GM19463 (cell line): ENCODE data around the gene NAB1.

Source experiments
- ATAC-seq: cut with Tn5 transposase; IDR thresholded peaks from one replicate; pipeline ENCODE4 v1.9.1; 2021; ENCODE audit warnings: mild to moderate bottlenecking, moderate library complexity; ENCODE audit not compliant: unreplicated experiment

NAB1 gene

DNA sequence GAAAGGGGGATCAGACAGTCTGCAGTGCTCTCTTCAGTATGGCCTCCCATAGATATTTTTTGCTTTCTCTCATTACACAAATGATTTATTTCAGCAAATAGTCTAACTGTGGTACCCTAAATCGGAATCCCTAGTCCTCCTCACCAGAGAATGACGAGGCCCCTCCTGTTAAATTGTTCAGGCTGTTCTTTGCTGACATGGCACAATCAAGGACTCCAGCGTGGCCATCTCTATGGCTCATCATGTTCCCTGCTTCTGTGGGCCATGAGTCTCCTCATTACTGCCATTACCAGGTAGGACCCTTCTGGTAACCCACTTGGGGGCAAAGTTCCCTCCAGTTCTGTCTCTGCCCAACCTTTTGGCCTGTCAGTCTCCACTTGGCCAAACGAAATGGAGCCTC lies 62.2 kb downstream of the NAB1 start:
- no peak for ATAC-seq

DNA sequence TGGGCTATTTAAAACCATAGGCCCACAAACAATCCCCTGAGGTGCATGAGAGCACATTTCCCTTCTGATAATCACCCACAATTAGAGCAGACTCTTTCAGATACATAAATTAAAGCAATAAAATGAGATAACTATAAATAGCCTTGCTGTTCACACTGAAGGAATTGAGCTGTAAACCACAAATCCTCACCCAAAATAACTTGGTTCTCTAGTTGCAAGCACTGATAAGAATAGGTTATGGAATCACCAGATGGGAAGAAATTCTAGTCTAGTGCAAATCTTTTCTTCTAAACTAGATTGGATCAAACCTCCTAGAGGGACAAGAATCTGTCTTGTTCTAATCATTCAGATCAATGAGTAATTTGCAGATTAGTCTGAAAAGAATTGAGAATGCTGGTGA lies 64.6 kb downstream of the NAB1 start:
- no peak for ATAC-seq

DNA sequence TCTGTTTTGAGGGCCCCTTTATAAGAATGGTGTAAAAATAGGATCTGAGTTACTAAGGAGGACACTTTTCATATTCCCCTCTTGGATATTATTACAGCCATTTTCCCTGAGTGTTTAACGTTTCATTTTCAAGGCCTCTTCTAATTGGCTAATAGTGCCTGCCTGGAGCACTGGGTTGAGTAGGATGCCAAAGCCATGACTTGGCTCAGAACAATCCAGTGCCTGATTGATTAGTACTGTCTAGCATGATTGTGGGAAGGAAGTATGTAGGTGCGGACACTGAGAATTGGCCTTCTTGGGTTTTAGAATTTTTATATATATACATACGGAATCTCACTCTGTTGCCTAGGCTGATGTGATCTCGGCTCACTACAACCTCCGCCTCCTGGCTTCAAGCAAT lies 66.1 kb downstream of the NAB1 start:
- no peak for ATAC-seq

DNA sequence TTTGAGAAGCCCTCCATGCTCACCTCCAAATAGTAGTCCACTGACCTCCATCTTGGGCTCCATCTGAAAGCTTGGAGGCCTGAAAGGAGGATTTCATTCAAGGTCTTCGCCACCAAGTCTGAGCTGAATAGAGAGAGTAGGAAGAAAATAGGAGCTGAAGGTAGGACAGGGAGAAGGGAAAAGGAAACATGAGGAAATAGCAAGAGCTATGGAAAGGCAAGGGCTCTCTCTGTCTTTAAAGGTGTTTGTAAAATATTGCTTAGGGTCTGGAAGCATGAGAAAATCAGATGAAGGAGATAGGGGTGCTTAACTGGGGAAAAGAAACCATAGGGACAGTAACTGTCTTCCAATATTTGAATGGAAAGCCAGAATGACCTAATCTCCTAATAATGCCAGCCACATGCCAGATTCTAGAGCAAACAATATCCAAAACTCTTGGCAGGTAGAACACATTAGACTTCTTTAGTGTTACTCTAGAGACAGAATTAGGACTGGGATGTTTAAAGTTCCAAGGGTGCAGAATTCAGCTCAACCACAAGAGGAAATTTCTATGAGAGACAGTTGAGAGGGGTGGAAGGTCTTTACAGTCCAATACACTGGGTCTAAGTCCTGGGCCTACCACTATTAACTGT lies 67.4 kb downstream of the NAB1 start:
- no peak for ATAC-seq

DNA sequence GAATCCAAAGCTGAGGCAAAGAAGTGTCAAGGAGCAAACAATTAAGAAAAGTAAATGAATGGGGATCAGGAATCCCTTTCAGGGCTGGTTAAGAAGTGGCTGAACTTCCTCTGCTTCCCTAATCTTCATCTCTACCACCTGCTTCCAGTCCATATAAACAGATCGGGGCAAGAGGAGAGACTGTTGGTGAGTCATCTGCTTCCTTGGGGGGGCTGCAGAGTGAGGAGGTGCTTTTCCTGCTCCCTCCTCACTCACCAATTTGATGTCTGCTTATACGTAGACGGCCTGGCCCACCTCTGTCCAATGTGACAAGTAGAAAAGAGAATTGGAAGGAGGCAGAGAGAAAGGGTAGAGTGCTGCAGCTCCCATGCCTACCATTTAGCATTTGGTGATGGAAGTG lies 68.4 kb downstream of the NAB1 start:
- no peak for ATAC-seq

DNA sequence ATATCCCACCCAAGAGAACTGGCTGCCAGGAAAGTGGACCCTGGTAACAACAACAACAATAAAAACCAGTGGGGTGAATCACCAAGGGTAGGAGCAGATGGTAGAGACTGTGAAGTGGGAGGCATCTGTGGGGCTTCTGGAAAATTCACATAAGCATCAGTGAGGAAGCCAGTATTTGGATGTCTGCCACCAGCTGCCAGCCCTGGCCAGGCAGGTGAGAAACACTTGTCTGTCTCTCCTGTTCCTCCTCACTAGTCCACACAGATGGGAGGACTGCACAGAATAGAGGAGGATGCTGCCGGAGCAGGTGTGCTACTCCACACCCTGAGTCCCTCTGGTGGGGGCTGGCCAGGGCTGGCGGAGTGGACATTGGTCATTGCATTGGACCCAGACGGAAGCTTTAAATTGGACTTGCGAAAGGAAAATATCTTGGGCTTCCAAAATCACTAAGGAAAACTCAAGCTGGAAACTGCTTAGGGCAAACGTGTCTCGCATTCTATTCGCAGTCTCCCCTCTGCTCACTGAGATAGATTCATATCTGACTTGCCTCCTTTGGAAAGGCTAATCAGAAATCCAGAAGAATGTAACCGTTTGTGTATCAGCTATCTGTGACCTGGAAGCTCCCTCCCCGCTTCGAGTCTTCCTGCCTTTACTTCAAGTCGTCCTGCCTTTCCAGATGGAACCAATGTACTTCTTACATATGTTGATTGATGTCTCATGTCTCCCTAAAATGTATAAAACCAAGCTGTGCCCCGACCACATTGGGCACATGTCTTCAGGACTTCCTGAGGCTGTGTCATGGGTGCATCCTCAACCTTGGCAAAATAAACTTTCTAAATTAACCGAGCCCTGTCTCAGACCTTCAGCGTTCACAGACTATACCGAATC lies 69.1 kb downstream of the NAB1 start:
- no peak for ATAC-seq

DNA sequence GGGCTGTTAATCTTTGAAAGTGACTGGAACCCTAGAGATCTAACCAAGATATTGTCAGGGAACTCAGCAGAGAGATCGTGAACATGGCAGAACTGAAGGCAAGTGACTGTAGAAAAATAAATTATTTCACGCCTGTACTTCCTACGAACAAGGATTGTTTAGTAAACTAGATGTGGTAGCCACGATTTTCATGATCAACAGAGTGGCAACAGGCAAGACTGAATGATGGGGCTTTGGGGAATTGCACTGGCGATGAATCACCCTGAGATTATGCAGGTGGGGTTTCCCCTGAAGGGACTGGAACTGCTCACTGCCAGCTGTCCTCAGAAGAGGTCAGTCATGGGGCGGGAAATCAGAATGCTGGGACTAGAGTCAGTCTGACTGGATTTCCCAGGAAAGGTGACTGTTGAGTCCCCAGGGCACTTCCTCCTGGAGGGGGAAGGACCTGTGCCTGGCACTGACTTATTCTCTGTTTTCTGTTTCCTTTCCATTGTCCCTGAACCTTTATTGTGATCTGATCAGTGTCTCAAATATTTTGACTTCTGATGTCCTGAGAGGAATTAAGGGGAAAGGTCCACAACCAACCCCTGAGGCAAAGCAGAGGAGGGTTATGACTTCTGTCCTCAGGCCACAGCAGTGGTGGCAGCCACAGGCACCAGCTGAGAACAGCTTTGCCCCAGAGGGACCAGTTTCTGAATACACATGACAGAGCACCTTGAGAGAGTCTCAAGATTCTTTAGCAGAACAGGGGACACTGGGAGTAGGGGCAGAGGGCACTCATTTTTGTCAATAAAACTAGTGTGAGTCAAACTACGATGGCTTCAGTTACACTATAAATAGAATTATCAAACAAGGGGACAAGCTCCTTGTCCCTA lies 70.0 kb downstream of the NAB1 start:
- ATAC-seq: peak; percentile 55

DNA sequence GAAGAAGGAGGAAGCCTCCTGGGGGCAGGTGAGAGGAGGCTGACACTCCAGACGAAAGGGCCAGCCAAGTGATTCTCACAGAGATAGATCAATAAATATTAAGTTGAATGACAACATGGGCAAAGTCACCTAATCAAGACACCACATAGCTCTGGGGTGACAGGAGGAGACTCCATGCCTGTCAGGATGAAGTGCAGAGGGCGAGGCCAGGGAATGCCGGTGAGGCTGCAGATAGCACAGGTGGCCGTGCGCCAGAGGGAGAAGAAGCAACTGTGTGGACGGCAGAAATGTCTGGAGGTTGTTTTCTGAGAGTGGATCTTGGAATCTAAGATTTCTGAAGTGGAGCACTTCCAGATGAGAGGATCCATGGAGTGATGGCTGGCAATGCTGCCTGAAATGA lies 71.4 kb downstream of the NAB1 start:
- no peak for ATAC-seq

DNA sequence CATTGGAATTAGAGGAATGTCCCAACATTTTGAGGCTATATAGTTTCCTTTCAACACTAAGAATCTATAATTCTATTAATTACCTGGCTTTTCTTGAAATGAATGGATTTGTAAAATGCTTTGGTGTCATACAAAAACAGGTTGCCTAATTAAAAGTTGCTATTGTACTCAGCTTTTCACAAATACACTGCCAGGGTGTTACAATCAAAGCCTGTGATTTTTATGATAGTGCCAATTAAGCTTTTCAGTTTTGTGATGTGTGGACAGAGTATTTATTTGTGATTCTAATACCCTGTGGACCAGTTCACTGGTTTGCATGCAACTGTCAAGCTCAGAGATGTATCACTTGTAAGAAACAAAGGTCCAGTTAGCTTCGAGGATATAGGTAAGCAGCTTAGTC lies 71.8 kb downstream of the NAB1 start:
- ATAC-seq: no peak

DNA sequence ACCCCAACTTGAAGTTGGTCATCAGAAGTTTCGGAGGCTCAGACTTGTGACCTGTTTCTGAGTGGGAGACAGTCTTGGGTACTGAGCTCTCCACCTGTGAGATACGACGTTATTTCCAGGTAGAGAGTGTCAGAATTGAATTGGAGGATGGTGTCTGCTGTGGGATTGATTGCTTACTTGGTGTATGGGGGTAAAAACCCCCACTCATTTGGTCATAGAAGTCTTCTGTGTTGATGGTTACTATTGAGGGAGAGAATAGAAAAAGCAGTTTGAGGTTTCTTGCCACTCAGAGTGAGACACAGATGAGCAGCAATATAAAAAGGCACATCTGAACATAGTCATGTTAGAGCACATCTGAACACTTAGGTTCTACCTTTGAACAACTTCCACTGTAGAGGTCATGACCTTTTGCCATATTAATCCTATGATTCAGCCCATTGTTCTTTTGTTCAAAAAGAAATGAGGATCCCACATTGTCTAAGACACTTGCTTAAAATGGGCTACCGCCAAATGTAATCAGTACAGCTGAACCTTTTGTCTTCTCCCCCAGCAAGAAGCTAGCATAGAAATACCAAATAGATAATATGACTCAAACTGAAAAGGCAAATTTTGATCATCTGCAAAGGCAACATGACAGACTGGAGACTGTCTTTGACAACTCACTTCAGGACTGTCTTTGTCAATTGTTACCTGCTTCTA lies 73.3 kb downstream of the NAB1 start:
- ATAC-seq: peak; percentile 59

DNA sequence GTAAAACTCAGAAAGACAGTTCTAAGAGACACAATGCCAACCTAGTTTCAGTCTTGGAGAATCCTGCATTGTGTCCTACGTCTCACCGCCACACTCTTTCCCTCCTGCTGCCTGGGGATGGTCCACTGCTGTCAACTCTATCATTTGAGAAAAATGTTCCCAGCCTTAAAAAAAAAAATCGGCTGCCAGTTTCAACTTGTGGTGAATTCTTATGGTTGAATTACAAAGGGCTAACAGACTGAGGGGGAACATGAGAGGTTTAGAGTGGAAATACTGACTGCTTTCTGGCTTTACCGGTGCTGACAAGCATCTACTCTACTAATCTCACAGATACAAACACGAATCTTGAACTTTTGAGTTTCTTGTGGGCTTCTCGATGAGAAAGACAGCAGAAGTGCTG lies 74.0 kb downstream of the NAB1 start:
- ATAC-seq: peak; percentile 1

DNA sequence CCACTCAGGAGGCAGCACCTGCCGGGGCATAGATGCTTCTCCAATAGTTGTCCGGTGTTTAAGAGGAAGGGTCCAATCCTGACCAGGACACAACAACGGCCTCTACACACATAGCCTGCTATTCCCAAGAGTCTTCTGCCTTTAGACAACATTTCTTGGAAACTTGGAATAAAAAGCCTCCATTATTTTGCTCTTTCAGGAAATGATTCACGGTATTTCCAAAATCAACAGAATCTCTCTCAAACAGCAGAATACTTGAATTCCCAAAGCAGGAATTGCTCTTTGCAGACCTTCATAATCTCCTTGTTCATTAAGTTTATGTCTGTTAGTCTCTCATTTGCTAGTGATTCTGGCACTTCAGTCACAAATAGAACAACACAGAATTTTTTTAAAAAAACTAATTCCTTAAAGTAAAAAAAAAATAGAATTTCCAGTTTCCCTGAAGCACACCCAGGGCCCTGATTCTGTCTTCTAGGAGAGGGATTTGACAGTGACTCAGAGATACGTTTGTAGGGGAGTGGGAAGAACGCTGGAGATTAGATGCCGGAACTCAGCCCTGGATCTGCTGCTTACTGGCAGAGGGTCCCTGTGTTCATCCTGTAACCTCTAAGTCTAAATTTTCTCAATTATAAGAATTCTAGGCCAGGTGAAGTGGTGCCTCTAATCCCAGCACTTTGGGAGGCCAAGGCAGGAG lies 74.7 kb downstream of the NAB1 start:
- ATAC-seq: no peak

DNA sequence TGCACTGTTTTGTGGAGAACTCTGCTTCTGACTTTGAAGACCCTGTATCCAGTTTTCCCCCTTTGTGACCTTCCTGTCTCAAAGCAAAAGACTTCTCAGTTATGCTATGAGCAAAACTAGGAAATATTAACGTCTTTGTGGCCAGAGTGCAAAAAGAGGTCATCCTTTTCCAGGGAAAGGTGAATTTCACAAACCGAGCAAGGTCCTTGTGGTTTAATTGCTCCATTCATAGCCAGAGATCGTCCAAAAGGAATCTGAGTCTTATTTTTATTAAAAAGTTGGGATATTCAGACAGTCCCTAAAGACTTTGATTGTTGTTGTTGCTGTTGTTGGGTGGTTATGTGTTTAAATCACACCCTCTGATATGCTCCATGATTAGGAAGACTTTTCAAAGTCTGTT lies 77.4 kb downstream of the NAB1 start:
- ATAC-seq: no peak

DNA sequence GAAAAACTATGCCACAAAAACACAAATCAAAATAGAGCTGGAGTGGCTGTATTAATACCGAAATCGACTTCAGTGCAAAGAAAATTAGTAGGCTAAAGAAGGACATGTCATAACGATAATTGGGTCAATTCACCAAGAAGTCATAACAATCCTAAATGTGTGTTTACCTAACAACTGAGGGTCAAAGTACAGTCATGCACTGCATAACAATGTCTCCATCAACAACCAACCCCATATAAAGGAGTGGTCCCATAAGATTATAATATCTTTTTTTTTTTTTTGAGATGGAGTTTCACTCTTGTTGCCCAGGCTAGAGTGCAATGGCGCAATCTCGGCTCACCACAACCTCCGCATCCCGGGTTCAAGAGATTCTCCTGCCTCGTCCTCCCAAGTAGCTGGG lies 87.5 kb downstream of the NAB1 start:
- ATAC-seq: no peak

DNA sequence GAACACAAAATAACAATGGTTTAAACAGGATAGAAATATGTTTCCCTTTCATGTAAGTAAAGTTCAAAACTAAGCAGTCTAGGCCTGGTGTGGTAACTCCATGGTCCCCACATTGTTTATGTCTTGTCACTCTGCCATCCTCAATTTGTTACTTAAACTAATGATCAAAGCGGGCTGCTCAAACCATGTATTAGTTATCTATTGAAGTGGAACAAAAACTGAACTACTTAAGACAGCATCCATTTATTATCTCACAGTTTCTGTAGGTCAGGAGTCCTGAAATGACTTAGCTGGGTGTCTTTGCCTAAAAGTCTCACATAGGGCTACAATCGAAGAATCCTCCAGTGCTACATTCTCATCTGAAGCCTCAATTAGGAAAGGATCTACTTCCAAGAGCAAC lies 91.6 kb downstream of the NAB1 start:
- no peak for ATAC-seq
